NCI-H446 treated with DMSO at 0.1 percent for 48 hours (cell line): ENCODE measurements around the gene LPIN2.

Source experiments
- DNase-seq: peaks from one replicate; lab custom pipeline; 2025; lab: John Stamatoyannopoulos, UW

The LPIN2 gene

GRCh38 chr18:2981212-2981728 is 31.7 kb downstream of the LPIN2 start:
- DNase-seq, result no peak

- no peak for DNase-seq
These were observed 32.8 kb downstream of the LPIN2 start for GRCh38 chr18:2979871-2980790.

GRCh38 chr18:2979129-2979528 is 33.8 kb downstream of the LPIN2 start:
- no peak for DNase-seq

GRCh38 chr18:2978661-2979106 is 34.3 kb downstream of the LPIN2 start:
- DNase-seq, result no peak

GRCh38 chr18:2978208-2978607 is 34.7 kb downstream of the LPIN2 start:
- no peak for DNase-seq

- DNase-seq, result no peak
These were observed 36.5 kb downstream of the LPIN2 start for GRCh38 chr18:2976218-2977132.

GRCh38 chr18:2974731-2975130 is 38.2 kb downstream of the LPIN2 start:
- no peak for DNase-seq

- no peak for DNase-seq
These were observed 41.0 kb downstream of the LPIN2 start for GRCh38 chr18:2971741-2972552.

GRCh38 chr18:2970772-2971659 is 41.9 kb downstream of the LPIN2 start:
- DNase-seq, result no peak

- DNase-seq, result no peak
These were observed 42.6 kb downstream of the LPIN2 start for GRCh38 chr18:2970344-2970743.

GRCh38 chr18:2969695-2970094 is 43.2 kb downstream of the LPIN2 start:
- DNase-seq, result no peak

GRCh38 chr18:2968606-2969005 is 44.3 kb downstream of the LPIN2 start:
- no peak for DNase-seq

GRCh38 chr18:2967820-2968219 is 45.1 kb downstream of the LPIN2 start:
- DNase-seq, result no peak

- no peak for DNase-seq
These were observed 45.6 kb downstream of the LPIN2 start for GRCh38 chr18:2967357-2967756.

- no peak for DNase-seq
These were observed 46.4 kb downstream of the LPIN2 start for GRCh38 chr18:2966560-2966959.

GRCh38 chr18:2965797-2966196 is 47.1 kb downstream of the LPIN2 start:
- DNase-seq, result no peak

- DNase-seq, result no peak
These were observed 48.5 kb downstream of the LPIN2 start for GRCh38 chr18:2964361-2965010.
